Measurements from ENCODE around the gene TBC1D2B.

GRCh38 chr15:78069462-78070029 lies 8.0 kb downstream of the TBC1D2B start:
- TF ChIP-seq, protein P1, sequence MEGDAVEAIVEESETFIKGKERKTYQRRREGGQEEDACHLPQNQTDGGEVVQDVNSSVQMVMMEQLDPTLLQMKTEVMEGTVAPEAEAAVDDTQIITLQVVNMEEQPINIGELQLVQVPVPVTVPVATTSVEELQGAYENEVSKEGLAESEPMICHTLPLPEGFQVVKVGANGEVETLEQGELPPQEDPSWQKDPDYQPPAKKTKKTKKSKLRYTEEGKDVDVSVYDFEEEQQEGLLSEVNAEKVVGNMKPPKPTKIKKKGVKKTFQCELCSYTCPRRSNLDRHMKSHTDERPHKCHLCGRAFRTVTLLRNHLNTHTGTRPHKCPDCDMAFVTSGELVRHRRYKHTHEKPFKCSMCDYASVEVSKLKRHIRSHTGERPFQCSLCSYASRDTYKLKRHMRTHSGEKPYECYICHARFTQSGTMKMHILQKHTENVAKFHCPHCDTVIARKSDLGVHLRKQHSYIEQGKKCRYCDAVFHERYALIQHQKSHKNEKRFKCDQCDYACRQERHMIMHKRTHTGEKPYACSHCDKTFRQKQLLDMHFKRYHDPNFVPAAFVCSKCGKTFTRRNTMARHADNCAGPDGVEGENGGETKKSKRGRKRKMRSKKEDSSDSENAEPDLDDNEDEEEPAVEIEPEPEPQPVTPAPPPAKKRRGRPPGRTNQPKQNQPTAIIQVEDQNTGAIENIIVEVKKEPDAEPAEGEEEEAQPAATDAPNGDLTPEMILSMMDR (IDR thresholded peaks at IDR 0.05): no peak
- TF ChIP-seq POLR2A (IDR thresholded peaks at IDR 0.05): no peak

Data from heart left ventricle (tissue), 13 donors.